Measurements from ENCODE around the gene DIS3L2.
A peak's percentile ranks its signal among the peaks of the same experiment; 100 is the strongest.

DIS3L2 gene

GRCh38 chr2:232319067-232319802 lies 357.7 kb downstream of the DIS3L2 start:
- H3K4me3 ChIP-seq (ENCODE audit: low read depth, low read length) = no peak overlapping the region
- no peak for TF ChIP-seq CTCF (conservative IDR thresholded peaks at IDR 0.05; ENCODE audit: low read depth, low read length)
- no peak for DNase-seq (ENCODE audit: low read depth)

- H3K4me3 ChIP-seq (ENCODE audit: low read depth, low read length) = no peak overlapping the region
- DNase-seq (ENCODE audit: low read depth) = peak; percentile 41
- TF ChIP-seq CTCF (conservative IDR thresholded peaks at IDR 0.05; ENCODE audit: low read depth, low read length) = no peak
Observed at GRCh38 chr2:232319803-232320442, 358.4 kb downstream of the DIS3L2 start.

GRCh38 chr2:232320443-232320803 lies 358.9 kb downstream of the DIS3L2 start:
- DNase-seq (ENCODE audit: low read depth) = no peak
- TF ChIP-seq CTCF (conservative IDR thresholded peaks at IDR 0.05; ENCODE audit: low read depth, low read length) = no peak
- no peak overlapping the region for H3K4me3 ChIP-seq (ENCODE audit: low read depth, low read length)

GRCh38 chr2:232321156-232321816 lies 359.8 kb downstream of the DIS3L2 start:
- peak; percentile 27 for TF ChIP-seq CTCF (conservative IDR thresholded peaks at IDR 0.05; ENCODE audit: low read depth, low read length)
- DNase-seq (ENCODE audit: low read depth) = no peak

GRCh38 chr2:232321817-232322559 lies 360.5 kb downstream of the DIS3L2 start:
- no peak for DNase-seq (ENCODE audit: low read depth)
- H3K4me3 ChIP-seq (ENCODE audit: low read depth, low read length) = no peak overlapping the region
- TF ChIP-seq CTCF (conservative IDR thresholded peaks at IDR 0.05; ENCODE audit: low read depth, low read length) = no peak

More at GRCh38 chr2:232321156-232321816, 359.8 kb downstream of the DIS3L2 start:
- H3K4me3 ChIP-seq (ENCODE audit: low read depth, low read length) = no peak overlapping the region

GRCh38 chr2:232322560-232323327 lies 361.2 kb downstream of the DIS3L2 start:
- no peak for DNase-seq (ENCODE audit: low read depth)

More at GRCh38 chr2:232322560-232323327, 361.2 kb downstream of the DIS3L2 start:
- TF ChIP-seq CTCF (conservative IDR thresholded peaks at IDR 0.05; ENCODE audit: low read depth, low read length) = no peak
- H3K4me3 ChIP-seq (ENCODE audit: low read depth, low read length) = no peak overlapping the region

Measured in choroid plexus epithelial cell (primary cell).